ENCODE results near the gene ATP9A. TPM values are rescaled to one million over a fixed set of nuclear protein-coding genes. Genes with fewer than 3 reads are reported as not detected.

The ATP9A gene
- total RNA-seq, 1 experiment from 2014 or later = 16.8 TPM

DNA sequence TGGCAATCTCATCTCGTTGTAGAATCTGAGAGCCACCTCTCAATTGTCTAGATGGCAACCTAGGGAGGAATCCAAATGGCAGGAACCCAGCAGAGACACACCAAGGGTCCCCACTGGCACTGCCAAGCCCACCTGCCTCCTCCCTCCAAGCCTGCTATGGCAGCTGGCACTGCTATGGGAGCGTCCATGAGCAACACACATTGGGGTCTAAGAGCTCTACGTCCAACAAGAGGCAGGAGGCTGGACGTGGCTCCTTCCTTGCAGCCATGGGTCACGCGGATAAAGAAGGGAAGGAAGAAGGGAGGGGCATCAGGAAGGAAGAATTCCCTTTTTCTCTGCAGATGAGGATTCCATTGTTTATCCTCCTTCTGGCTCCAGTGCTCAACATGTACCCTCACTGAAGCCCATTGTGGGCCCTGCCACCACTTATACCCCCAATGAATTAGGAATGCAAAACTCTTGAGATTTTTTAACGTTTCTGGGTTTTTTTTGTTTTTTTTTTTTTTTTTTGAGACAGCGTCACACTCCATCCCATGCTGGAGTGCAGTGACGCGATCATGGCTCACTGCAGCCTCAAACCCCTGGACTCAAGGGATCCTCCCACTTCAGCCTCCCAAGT, 17.3 kb downstream of the ATP9A start (continued):
- TF ChIP-seq, protein P1, sequence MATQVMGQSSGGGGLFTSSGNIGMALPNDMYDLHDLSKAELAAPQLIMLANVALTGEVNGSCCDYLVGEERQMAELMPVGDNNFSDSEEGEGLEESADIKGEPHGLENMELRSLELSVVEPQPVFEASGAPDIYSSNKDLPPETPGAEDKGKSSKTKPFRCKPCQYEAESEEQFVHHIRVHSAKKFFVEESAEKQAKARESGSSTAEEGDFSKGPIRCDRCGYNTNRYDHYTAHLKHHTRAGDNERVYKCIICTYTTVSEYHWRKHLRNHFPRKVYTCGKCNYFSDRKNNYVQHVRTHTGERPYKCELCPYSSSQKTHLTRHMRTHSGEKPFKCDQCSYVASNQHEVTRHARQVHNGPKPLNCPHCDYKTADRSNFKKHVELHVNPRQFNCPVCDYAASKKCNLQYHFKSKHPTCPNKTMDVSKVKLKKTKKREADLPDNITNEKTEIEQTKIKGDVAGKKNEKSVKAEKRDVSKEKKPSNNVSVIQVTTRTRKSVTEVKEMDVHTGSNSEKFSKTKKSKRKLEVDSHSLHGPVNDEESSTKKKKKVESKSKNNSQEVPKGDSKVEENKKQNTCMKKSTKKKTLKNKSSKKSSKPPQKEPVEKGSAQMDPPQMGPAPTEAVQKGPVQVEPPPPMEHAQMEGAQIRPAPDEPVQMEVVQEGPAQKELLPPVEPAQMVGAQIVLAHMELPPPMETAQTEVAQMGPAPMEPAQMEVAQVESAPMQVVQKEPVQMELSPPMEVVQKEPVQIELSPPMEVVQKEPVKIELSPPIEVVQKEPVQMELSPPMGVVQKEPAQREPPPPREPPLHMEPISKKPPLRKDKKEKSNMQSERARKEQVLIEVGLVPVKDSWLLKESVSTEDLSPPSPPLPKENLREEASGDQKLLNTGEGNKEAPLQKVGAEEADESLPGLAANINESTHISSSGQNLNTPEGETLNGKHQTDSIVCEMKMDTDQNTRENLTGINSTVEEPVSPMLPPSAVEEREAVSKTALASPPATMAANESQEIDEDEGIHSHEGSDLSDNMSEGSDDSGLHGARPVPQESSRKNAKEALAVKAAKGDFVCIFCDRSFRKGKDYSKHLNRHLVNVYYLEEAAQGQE (IDR thresholded peaks at IDR 0.05; ENCODE audit: low read depth) = no peak

GRCh38 chr20:51750037-51750769, 18.0 kb downstream of the ATP9A start:
- Histone ChIP-seq H3K9me2 (ENCODE audit: insufficient read depth) (no peaks in the 10 kb centered on the region), H3K79me2 (ENCODE audit: insufficient read depth, low read length) (peaks cover 20% of the 10 kb centered on the region), H3K27me3 (ENCODE audit: insufficient read depth, low read length) (no peaks in the 10 kb centered on the region), H3K4me1 (ENCODE audit: control insufficient read depth in 1 of 2, insufficient read depth in 2 of 2, low read length in 2 of 2) (peaks cover 59 to 80% of the 10 kb centered on the region in 2 experiments), H3K36me3 (ENCODE audit: control insufficient read depth in 1 of 2, insufficient read depth in 2 of 2, low read length in 2 of 2) (no peaks in the 10 kb centered on the region), H3K4me2 (ENCODE audit: low read length) (peak overlapping the region; percentile 81), H3K4me3 (replicated peaks in 1 of 2; ENCODE audit: low read depth in 1 of 2, low read length in 2 of 2) (peak overlapping the region; percentile 22 to 30), H4K20me1 (ENCODE audit: insufficient read depth) (no peaks in the 10 kb centered on the region), H3K27ac (ENCODE audit: low read depth, low read length) (peak overlapping the region; percentile 87), H2AFZ (ENCODE audit: low read depth, low read length, poor library complexity, severe bottlenecking) (no peak overlapping the region), H3K9ac (ENCODE audit: low read length) (peak overlapping the region; percentile 71), H3K9me3 (ENCODE audit: control insufficient read depth in 1 of 2, insufficient read depth in 1 of 2, low read depth in 1 of 2, low read length in 2 of 2) (no peaks in the 10 kb centered on the region)
- DNase-seq (ENCODE audit: low read depth, low spot score) (peak; percentile 96), ATAC-seq (peak; percentile 86)
- ChIA-PET RAD21 (ENCODE audit: low non-redundant PET in 1 of 2, low total read pairs in 2 of 2, uncharacterized antibody in 2 of 2, unreplicated experiment in 2 of 2) (interaction anchor here in 1 of 2 experiments (0.6 to 1.5 kb wide), 2 partner anchors 12 to 17 kb away, joined by 4 to 5 read pairs; no protein-coding TSS in a partner anchor), CTCF (interaction anchor here (1.0 to 1.7 kb wide), 3 partner anchors 13 to 49 kb away, joined by 3 to 5 read pairs (median 3); no protein-coding TSS in a partner anchor), POLR2A (interaction anchor here (0.8 to 3.2 kb wide), 5 partner anchors 10 to 89 kb away, joined by 3 to 15 read pairs (median 10); no protein-coding TSS in a partner anchor)
- BruUV-seq (replicated peaks) = TSS peak; percentile 95
- intact Hi-C loops (cut with micrococcal nuclease) = no loop called here
- TF ChIP-seq SIN3A (IDR thresholded peaks at IDR 0.05; ENCODE audit: low read depth) (no peak), CTCF (IDR thresholded peaks at IDR 0.05 in 2 of 3, conservative IDR thresholded peaks at IDR 0.05 in 1 of 3; ENCODE audit: borderline replicate concordance in 1 of 3, insufficient read depth in 1 of 3, low read depth in 2 of 3, low read length in 2 of 3) (no peak), TCF7L2 (IDR thresholded peaks at IDR 0.05; ENCODE audit: borderline replicate concordance, extremely low read depth, insufficient read depth, insufficient read length) (no peak), SP1 (IDR thresholded peaks at IDR 0.05; ENCODE audit: low read depth) (peak; percentile 94), FOSL1 (IDR thresholded peaks at IDR 0.05; ENCODE audit: low read depth) (peak; percentile 94), JUND (IDR thresholded peaks at IDR 0.05) (peak; percentile 92), EZH2 (IDR thresholded peaks at IDR 0.05) (no peak), POLR2AphosphoS5 (IDR thresholded peaks at IDR 0.05; ENCODE audit: low read depth, low read length) (peak; percentile 63; the same call in 1 of the 2 replicates), POLR2A (IDR thresholded peaks at IDR 0.05; ENCODE audit: borderline replicate concordance, extremely low read depth, insufficient read depth, insufficient read length) (no peak), CBX3 (IDR thresholded peaks at IDR 0.05; ENCODE audit: low read depth) (peak; percentile 81; the same call in 1 of the 2 replicates), CEBPB (IDR thresholded peaks at IDR 0.05; ENCODE audit: low read depth) (peak; percentile 51; the same call in 1 of the 2 replicates), ELF1 (IDR thresholded peaks at IDR 0.05; ENCODE audit: borderline replicate concordance, low read depth) (no peak)
- TF ChIP-seq, protein P2, sequence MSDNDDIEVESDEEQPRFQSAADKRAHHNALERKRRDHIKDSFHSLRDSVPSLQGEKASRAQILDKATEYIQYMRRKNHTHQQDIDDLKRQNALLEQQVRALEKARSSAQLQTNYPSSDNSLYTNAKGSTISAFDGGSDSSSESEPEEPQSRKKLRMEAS (IDR thresholded peaks at IDR 0.05) = peak; percentile 94
- TF ChIP-seq, protein P3, sequence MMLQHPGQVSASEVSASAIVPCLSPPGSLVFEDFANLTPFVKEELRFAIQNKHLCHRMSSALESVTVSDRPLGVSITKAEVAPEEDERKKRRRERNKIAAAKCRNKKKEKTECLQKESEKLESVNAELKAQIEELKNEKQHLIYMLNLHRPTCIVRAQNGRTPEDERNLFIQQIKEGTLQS (IDR thresholded peaks at IDR 0.05) = no peak

All from HCT116 (cell line).